Effector memory CD8-positive, alpha-beta T cell (primary cell): ENCODE data around the gene CTRB1.

Experiments used
- ATAC-seq: fragments of 150-1000 bp; cut with Tn5 transposase; replicated peaks from 2 replicates; pipeline ENCODE4 v1.10.0; 2021; ENCODE audit warnings: mild to moderate bottlenecking, moderate library complexity
- DNase-seq, 3 experiments: peaks; one replicate each; pipeline ENCODE4 v3.0.0; 2021
- H3K27ac Mint-ChIP-seq, 2 donors: one replicate each; pipeline ENCODE4 v1.8.0; 2022; ENCODE audit warnings: mild to moderate bottlenecking in 2 of 2, mixed read lengths in 2 of 2, moderate library complexity in 2 of 2
- H3K27me3 Mint-ChIP-seq, 2 donors: one replicate each; pipeline ENCODE4 v1.8.0; 2022; ENCODE audit warnings: mixed read lengths in 2 of 2
- H3K36me3 Mint-ChIP-seq: one replicate; pipeline ENCODE4 v1.8.0; 2022; ENCODE audit warnings: mild to moderate bottlenecking, moderate library complexity, mixed read lengths; ENCODE audit not compliant: insufficient read depth
- H3K4me1 Mint-ChIP-seq, 2 donors: one replicate each; pipeline ENCODE4 v1.8.0; 2022; ENCODE audit warnings: low read depth in 2 of 2, mixed read lengths in 2 of 2
- H3K4me3 Mint-ChIP-seq, 2 donors: one replicate each; pipeline ENCODE4 v1.8.0; 2022; ENCODE audit warnings: mild to moderate bottlenecking in 2 of 2, mixed read lengths in 2 of 2, moderate library complexity in 2 of 2
- H3K9me3 Mint-ChIP-seq, 2 donors: one replicate each; pipeline ENCODE4 v1.8.0; 2022; ENCODE audit warnings: mixed read lengths in 2 of 2
- total RNA-seq, 9 experiments: gene quantifications; one replicate each; lab custom pipeline; 2026; lab: John Stamatoyannopoulos, UW

Gene CTRB1
- total RNA-seq, result 0 reads per million in 9 experiments

DNA sequence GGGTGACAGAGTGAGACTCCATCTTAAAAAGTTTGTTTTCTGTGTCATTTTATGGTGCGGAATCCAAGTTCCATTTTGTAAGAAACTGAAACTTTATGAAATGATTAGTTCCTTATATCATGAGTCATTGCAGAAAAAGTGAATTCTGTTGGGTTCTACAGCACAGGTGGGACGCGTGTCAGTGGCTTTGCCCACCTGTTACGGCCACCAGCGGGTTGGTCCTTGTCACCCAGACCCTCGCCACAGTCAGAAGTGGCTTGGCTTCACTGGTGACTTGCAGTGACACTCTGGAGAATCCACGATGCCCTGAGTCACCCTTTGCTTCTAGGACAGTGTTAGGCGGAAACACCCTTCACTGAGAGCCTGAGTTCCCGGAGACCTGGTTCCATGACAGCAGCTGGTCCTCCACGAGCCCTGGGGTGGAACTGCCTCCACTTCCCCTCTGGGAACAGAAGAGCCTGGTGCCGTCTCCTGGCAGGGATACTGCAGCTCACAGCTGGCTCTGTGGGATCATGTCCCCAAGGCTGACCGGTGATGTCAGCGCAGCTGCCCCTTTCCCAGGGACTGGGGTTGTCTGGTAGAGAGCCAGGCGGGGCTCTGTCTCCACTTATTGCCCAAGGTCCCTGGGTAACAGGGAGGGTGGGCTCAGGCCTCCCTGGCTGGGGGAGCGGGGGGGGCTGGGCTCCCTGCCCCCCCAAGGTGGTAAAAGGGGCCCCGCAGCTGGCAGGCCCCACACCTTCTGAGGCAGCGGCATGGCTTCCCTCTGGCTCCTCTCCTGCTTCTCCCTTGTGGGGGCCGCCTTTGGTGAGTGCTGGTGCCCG lies at the start of gene CTRB1:
Gene CTRB1, plus strand, starts transcription at position 733 of the 821 bp plus-strand sequence. Its CDS starts 20 bp downstream, at position 753.
- no peak for DNase-seq
- no peak for ATAC-seq
- H3K4me3 Mint-ChIP-seq, result peak within 1 kb of the TSS; percentile 72 to 89

GRCh38 chr16:75169899-75170405 lies 48.8 kb upstream of the CTRB1 start:
- peaks cover 17 to 34% of the 10 kb centered on the region in 2 donors for H3K9me3 Mint-ChIP-seq

More for the DNA sequence above, at the start of gene CTRB1:
- peak within 1 kb of the TSS; percentile 80 to 96 for H3K27ac Mint-ChIP-seq
- peaks cover 3 to 16% of the 10 kb centered on the region in 2 donors for H3K4me1 Mint-ChIP-seq
- H3K9me3 Mint-ChIP-seq, result no peaks in the 10 kb centered on the region
- peaks cover 6% of the 10 kb centered on the region for H3K36me3 Mint-ChIP-seq
- no peaks in the 10 kb centered on the region for H3K27me3 Mint-ChIP-seq

GRCh38 chr16:75172578-75172977 lies 46.2 kb upstream of the CTRB1 start:
- Mint-ChIP-seq H3K27me3 (no peaks in the 10 kb centered on the region), H3K27ac (no peak overlapping the region), H3K9me3 (peaks cover 21 to 38% of the 10 kb centered on the region in 2 donors), H3K4me3 (no peak overlapping the region), H3K4me1 (no peaks in the 10 kb centered on the region), H3K36me3 (peaks cover 21% of the 10 kb centered on the region)
- ATAC-seq (no peak), DNase-seq (no peak)

More at GRCh38 chr16:75169899-75170405, 48.8 kb upstream of the CTRB1 start:
- no peak for ATAC-seq
- peaks cover 33% of the 10 kb centered on the region for H3K36me3 Mint-ChIP-seq
- no peak for DNase-seq
- H3K4me1 Mint-ChIP-seq, result peaks cover 0 to 2% of the 10 kb centered on the region in 2 donors
- no peak overlapping the region for H3K27ac Mint-ChIP-seq
- H3K27me3 Mint-ChIP-seq, result no peaks in the 10 kb centered on the region
- no peak overlapping the region for H3K4me3 Mint-ChIP-seq

- H3K4me3 Mint-ChIP-seq, result no peak overlapping the region
- H3K9me3 Mint-ChIP-seq, result peaks cover 18 to 33% of the 10 kb centered on the region in 2 donors
- H3K4me1 Mint-ChIP-seq, result no peaks in the 10 kb centered on the region
- no peaks in the 10 kb centered on the region for H3K36me3 Mint-ChIP-seq
- DNase-seq (no peak), ATAC-seq (no peak)
- H3K27ac Mint-ChIP-seq, result no peak overlapping the region
- no peaks in the 10 kb centered on the region for H3K27me3 Mint-ChIP-seq
These were observed 43.7 kb upstream of the CTRB1 start for GRCh38 chr16:75175074-75175473.

DNA sequence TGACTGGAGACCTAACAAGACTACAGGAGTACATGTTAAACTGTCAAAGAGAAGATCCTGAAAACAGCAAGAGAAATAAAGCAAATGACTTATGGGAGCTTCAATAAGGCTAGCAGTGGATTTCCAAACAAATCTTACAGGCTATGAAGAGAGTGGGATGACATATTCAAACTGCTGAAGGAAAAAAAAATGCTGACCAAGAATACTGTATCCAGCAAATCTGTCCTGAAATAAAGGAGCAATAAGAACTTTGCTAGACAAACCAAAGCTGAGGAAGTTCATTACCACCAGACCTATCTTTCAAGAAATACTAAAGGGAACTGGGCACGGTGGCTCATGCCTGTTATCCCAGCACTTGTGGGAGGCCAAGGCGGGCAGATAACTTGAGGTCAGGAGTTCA lies 41.9 kb upstream of the CTRB1 start:
- no peak for ATAC-seq
- Mint-ChIP-seq H3K27me3 (peaks cover 0 to 6% of the 10 kb centered on the region in 2 donors), H3K36me3 (peaks cover 4% of the 10 kb centered on the region), H3K9me3 (peaks cover 18 to 29% of the 10 kb centered on the region in 2 donors), H3K4me1 (no peaks in the 10 kb centered on the region), H3K4me3 (no peak overlapping the region), H3K27ac (no peak overlapping the region)
- DNase-seq, result no peak

DNA sequence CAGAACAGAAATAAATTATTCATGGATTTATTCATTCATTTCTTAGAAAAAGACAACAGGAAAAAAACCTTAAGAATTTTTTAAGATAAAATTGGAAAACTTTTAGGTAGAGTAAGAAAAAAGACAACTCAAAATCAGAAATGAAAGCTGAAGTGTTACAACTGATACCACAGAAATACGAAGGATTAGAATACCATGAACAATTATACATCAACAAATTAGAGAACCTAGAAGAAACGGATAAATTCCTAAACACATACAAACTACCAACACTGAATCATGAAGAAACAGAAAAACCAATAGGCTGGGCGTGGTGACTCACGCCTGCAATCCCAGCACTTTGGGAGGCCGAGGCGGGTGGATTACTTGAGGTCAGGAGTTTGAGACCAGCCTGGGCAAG lies 39.6 kb upstream of the CTRB1 start:
- H3K27ac Mint-ChIP-seq, result no peak overlapping the region
- no peaks in the 10 kb centered on the region for H3K4me1 Mint-ChIP-seq
- peaks cover 0 to 9% of the 10 kb centered on the region in 2 donors for H3K27me3 Mint-ChIP-seq
- no peak overlapping the region for H3K4me3 Mint-ChIP-seq
- peaks cover 4% of the 10 kb centered on the region for H3K36me3 Mint-ChIP-seq
- DNase-seq, result no peak
- H3K9me3 Mint-ChIP-seq, result peaks cover 4 to 8% of the 10 kb centered on the region in 2 donors
- no peak for ATAC-seq

GRCh38 chr16:75181630-75182029 lies 37.2 kb upstream of the CTRB1 start:
- Mint-ChIP-seq H3K4me1 (no peaks in the 10 kb centered on the region), H3K9me3 (peaks cover 2 to 8% of the 10 kb centered on the region in 2 donors), H3K27me3 (peaks cover 11 to 21% of the 10 kb centered on the region in 2 donors), H3K36me3 (peaks cover 4% of the 10 kb centered on the region), H3K4me3 (no peak overlapping the region), H3K27ac (no peak overlapping the region)
- ATAC-seq (no peak), DNase-seq (no peak)

- no peak for DNase-seq
- peaks cover 0 to 2% of the 10 kb centered on the region in 2 donors for H3K4me1 Mint-ChIP-seq
- H3K36me3 Mint-ChIP-seq, result no peaks in the 10 kb centered on the region
- ATAC-seq, result no peak
- H3K9me3 Mint-ChIP-seq, result no peaks in the 10 kb centered on the region
- peaks cover 27 to 42% of the 10 kb centered on the region in 2 donors for H3K27me3 Mint-ChIP-seq
- H3K4me3 Mint-ChIP-seq, result no peak overlapping the region
- H3K27ac Mint-ChIP-seq, result no peak overlapping the region
These were observed 29.8 kb upstream of the CTRB1 start for GRCh38 chr16:75188832-75189477.

GRCh38 chr16:75189638-75190245 lies 29.0 kb upstream of the CTRB1 start:
- no peak overlapping the region for H3K4me3 Mint-ChIP-seq
- no peak for DNase-seq

DNA sequence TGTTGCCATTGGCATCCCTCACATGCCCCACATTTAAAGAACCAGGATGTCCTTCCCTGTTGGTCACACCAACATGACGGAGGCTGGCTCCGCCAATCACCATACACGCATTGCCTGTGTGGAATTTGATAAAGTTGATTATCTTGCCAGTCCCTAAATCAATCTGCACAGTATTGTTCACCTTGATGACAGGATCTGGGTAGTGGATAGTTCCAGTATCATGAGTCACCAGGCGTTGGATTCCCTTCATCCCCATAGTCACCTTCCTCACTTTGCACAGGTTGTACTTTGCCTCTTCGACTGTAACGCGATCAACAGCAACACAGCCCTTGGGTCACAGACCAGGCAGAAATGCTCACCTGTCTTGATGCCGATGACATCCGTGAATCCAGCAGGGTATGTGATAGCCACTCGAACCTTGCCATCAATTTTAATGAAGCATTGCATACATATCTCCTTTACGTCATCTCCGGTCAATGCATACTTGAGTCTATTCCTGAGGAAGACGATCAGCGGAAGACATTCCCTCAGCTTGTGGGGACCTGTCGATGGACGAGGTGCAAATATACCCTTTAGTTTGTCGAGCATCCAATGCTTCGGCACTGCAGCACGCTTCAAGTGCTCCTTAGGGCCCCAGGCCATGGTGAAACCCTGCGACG lies 26.1 kb upstream of the CTRB1 start:
- H3K27ac Mint-ChIP-seq, result no peak overlapping the region
- peaks cover 0 to 3% of the 10 kb centered on the region in 2 donors for H3K4me1 Mint-ChIP-seq
- no peak overlapping the region for H3K4me3 Mint-ChIP-seq
- H3K36me3 Mint-ChIP-seq, result peaks cover 1% of the 10 kb centered on the region
- DNase-seq (no peak), ATAC-seq (no peak)
- no peaks in the 10 kb centered on the region for H3K9me3 Mint-ChIP-seq
- H3K27me3 Mint-ChIP-seq, result peaks cover 21 to 50% of the 10 kb centered on the region in 2 donors

More at GRCh38 chr16:75189638-75190245, 29.0 kb upstream of the CTRB1 start:
- no peak overlapping the region for H3K27ac Mint-ChIP-seq
- H3K36me3 Mint-ChIP-seq, result no peaks in the 10 kb centered on the region
- peaks cover 25 to 42% of the 10 kb centered on the region in 2 donors for H3K27me3 Mint-ChIP-seq
- H3K4me1 Mint-ChIP-seq, result peaks cover 0 to 2% of the 10 kb centered on the region in 2 donors
- H3K9me3 Mint-ChIP-seq, result no peaks in the 10 kb centered on the region
- ATAC-seq, result no peak

DNA sequence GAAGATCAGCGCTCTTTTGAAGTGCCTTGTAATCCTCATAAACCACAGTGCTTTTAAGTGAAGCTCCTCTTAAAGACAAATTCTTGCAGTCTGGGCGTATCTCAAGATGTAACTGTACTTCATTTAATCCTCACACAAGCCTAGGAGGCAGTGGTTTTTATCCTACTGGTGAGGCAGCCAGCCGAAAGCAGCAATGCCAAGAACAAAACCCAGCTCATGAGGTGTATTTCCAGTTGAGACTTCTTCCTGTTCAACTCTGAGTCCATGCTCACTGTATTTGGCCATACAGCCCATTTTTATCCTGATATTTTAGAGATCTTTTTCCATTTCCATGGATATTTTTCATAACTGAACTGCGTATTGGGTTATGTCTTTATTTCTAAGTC lies 25.5 kb upstream of the CTRB1 start:
- H3K27me3 Mint-ChIP-seq, result peaks cover 26 to 56% of the 10 kb centered on the region in 2 donors
- H3K27ac Mint-ChIP-seq, result no peak overlapping the region
- ATAC-seq (no peak), DNase-seq (no peak)
- no peaks in the 10 kb centered on the region for H3K9me3 Mint-ChIP-seq
- H3K4me3 Mint-ChIP-seq, result no peak overlapping the region
- H3K4me1 Mint-ChIP-seq, result peaks cover 0 to 4% of the 10 kb centered on the region in 2 donors
- peaks cover 2% of the 10 kb centered on the region for H3K36me3 Mint-ChIP-seq

GRCh38 chr16:75193730-75194444 lies 24.9 kb upstream of the CTRB1 start:
- Mint-ChIP-seq H3K4me1 (peaks cover 0 to 4% of the 10 kb centered on the region in 2 donors), H3K4me3 (no peak overlapping the region), H3K9me3 (no peaks in the 10 kb centered on the region), H3K27me3 (peaks cover 27 to 54% of the 10 kb centered on the region in 2 donors), H3K27ac (no peak overlapping the region), H3K36me3 (peaks cover 2% of the 10 kb centered on the region)
- DNase-seq (no peak), ATAC-seq (no peak)
